ENCODE results near the gene ANKRD11.
"Not testable (repeated sequence)": the region's sequence is repeated elsewhere in the genome, so short reads cannot be mapped to it uniquely, and the experiment has no call there.

ANKRD11 gene

DNA sequence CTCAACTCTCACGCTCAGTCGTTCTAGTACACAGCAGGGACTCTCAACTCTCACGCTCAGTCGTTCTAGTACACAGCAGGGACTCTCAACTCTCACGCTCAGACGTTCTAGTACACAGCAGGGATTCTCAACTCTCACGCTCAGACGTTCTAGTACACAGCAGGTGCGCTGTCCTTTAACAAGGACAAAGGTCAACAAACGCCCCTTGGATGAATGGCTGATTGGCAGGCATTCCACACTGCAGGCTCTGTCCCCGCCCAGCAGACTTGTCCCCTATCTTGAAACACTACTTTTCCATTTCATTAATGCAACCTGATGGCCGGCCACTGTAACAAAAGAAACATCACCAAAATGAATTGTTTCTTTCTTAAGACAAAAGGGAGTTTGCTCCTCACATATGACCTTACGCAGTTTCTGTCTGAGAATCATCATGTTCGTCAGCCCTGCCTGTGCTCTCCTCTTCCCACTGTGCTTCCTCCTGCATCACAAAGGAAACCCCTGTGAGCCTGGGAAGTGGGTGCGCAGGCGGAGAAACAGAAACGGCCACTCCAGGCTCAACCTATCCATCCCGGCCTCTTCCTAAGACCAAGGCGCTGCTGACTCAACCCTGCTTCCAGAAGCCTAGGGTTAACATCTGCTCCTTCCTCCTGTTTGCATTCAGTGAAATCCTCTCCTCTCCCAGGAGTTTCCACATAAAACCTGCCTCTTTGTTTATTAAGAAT, 59.8 kb downstream of the ANKRD11 start:
- DNase-seq (ENCODE audit: low read depth in 2 of 2) = no peak

DNA sequence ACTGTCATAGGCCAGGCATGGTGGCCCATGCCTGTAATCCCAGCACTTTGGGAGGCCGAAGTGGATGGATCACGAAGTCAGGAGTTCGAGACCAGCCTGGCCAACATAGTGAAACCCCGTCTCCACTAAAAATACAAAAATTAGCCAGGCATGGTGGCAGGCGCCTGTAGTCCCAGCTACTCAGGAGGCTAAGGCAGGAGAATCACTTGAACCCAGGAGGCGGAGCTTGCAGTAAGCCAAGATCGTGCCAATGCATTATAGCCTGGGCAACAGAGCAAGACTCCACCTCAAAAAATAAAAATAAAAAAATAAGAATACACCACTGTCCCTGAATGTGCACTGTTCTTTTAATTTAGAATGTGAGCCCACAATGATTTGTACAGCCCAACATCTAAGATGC, 61.8 kb downstream of the ANKRD11 start:
- DNase-seq (ENCODE audit: low read depth in 2 of 2) = not testable (repeated sequence)

DNA sequence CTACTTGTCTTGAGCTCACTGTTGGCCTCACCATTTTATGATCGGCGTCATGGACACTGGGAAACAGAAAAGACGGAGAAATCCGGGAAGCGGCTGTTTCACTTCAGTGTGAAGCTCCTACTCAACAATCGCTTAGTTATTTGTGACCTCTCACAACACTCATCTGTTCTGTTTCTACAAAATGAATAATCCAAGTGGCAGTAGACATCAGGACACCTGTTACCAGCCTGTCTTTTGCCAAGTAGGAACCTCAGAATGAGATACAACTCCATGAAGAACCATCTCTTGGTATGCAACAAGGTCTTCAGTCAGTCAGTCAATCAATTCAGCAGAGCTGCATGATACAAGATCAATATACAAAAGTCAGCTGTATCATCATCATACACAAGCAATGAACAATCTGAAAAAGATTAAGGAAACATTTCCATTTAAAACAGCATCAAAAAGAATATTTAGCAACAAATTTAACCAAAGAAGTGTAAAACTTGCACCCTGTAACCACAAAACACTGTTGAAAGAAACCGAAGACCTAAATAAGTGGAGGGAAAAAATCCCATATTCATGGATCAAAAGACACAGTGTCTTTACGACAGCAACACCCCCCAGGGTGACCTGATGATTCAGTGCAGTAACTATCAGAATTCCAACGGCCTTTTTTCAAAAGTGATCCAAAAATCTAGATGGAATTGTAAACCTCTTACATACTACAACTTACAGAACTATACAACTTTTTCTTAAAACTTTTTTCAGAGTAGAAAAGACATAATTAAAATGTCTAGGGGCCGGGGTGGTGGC, 63.4 kb downstream of the ANKRD11 start:
- no peak for DNase-seq (ENCODE audit: low read depth in 2 of 2)

DNA sequence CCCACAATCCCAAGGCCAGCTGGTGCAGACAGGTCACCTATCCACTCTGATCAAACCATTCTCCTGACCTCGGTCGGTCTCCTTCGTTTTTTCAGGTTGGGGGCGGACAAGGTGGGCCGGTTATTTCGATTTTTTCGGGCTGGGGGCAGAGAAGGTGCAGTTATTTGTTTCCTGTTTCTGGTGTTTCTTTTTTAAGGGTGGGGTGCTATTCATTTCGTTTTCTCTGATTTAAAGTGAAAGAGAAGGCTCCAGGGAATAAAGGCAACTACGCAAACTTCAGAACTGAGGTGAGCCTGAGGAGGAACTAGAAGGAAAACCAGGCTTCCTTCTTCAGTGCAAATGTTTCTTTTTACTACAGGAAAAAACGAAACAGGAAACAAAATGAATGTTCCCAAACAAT, 64.8 kb downstream of the ANKRD11 start:
- no peak for DNase-seq (ENCODE audit: low read depth in 2 of 2)

DNA sequence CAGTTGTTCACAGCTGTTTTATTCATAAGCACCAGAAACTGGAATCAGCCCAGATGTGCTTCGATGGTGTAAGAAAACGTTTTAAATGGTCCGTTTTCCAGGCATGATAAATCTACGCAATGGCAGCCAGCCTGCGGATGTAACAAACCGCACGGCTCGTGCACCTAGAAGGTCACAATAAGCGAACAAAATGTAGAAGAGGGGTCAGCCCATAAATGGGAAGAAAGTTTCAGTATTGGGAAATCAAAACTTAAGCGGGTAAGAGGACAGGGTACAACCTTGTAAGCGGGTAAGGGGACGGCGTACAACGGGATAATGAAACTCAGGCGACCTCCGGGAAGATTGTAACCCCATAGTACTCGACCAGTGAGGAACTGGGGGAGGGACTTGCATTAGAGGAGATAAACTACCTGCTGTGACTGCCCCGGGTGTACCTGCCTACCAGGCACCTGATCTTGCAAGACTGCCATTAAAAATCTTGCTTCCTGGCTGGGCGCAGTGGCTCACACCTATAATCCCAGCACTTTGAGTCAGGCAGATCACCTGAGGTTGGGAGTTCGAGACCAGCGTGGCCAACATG, 66.6 kb downstream of the ANKRD11 start:
- DNase-seq (ENCODE audit: low read depth in 2 of 2) = no peak

DNA sequence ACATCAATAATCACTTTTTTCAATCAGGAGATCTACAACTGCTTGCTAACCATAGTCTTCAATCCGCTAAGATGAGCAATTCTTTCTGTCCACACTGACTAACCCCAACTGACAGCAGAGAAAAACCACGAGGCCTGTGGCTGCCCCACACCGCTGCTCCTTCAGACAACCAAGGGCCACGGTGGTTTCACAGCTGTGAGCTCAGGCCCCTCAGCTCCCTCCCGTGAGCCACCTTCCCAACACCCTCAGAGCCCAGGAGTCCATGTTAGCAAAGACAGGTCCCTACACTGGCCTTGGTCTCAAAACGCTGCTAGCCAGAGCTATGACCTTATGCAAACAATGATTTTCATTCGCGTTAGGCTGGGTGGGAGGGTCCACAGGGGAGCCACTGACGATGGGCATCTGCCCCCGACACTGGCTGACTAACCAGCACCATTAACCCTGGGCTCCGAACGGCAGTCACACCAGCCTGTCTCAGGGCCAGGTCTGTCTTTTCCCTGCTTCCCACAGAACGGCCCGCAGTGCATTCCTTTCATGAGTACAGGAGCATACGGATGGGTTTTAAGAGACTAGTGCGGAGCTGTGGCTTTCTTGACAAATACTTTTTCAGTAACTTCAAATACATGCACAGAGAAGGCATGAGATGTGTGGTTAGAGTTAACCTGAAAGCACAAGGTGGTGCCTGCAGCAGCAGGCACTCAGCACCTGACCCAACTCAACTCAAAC, 67.3 kb downstream of the ANKRD11 start:
- peak in 1 of 2 experiments; percentile 54 for DNase-seq (ENCODE audit: low read depth in 2 of 2)

DNA sequence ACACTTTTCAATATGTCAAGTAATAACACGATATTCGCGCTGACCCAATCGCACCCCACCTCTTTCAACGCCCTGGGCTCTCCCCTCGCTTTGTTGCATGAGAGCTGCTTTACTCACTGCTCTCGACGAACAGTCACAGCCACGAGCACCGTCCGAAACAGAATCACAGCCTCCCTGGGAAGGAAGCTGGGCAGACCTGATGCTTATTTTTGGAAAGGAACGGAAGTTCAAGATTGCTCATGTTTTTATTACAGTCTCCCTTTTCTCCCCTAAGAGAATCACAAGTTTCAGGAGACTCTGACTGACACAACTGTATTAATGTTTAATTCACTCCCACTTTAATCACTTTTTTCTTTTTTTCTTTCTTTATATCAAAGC, 67.8 kb downstream of the ANKRD11 start:
- peak in 1 of 2 experiments; percentile 41 for DNase-seq (ENCODE audit: low read depth in 2 of 2)

DNA sequence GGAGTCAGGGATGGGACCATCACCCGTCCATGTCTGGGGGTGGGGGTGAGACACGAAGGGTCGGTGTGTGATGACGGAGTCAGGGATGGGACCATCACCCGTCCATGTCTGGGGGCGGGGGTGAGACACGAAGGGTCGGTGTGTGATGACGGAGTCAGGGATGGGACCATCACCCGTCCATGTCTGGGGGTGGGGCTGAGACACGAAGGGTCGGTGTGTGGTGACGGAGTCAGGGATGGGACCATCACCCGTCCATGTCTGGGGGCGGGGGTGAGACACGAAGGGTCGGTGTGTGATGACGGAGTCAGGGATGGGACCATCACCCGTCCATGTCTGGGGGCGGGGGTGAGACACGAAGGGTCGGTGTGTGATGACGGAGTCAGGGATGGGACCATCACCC, 69.1 kb downstream of the ANKRD11 start:
- DNase-seq (ENCODE audit: low read depth in 2 of 2) = not testable (repeated sequence)

DNA sequence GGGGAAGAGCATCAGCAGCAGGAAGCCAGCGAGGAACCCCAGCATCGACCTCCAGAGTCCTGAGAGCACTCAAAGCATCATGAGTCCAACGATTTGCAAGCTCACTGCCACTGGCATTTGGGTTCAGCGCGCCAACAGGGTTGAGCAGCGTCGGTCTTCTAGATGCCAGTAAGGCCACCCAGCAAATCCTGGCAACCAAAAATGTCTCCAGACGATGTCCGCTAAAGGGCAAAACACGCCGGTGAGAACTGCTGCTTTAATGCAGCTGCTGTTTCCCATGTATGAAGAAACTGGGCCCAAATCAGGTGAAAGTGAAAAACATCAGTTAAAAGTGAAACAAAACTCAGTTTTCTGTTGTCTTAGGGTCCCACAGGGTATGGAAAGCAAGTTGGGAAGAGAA, 70.2 kb downstream of the ANKRD11 start:
- DNase-seq (ENCODE audit: low read depth in 2 of 2) = no peak

DNA sequence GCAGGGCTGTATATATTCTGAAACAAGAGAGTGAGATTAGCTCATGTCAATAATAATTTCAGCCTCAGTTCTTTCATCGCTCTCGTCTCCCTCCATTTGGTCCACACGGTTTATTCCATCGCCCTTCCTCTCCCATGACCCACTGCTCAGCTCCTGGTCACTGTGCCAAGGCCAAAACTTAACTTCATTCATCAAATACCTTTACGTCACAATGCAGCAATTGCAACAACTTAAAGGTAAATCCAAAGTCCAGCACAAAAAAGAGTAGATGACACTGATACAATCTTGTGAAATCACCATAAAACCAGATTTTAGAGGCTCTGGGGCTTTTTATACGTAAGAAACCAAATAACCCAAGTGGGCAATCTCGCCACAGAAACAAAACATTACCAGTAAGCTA, 72.0 kb downstream of the ANKRD11 start:
- DNase-seq (ENCODE audit: low read depth in 2 of 2) = no peak

DNA sequence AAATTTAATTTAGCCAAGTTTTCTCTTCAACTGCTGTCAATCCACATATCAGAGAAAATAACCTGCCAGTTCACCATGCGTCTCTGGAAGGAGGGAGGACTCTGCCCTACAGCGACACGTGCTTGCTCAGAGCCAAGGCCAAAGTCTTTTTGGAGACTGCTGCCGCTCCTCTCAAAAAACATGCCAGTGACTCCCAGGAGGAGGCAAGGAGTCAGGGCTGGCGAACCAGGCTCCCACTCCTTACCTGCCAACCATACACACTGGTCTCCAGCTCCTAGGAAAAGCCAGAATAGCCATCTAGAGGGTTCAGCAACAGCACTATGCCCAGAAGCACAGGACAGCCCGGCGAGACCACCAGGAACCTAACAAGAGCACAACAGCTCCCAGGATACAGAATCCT, 73.0 kb downstream of the ANKRD11 start:
- DNase-seq (ENCODE audit: low read depth in 2 of 2) = no peak

DNA sequence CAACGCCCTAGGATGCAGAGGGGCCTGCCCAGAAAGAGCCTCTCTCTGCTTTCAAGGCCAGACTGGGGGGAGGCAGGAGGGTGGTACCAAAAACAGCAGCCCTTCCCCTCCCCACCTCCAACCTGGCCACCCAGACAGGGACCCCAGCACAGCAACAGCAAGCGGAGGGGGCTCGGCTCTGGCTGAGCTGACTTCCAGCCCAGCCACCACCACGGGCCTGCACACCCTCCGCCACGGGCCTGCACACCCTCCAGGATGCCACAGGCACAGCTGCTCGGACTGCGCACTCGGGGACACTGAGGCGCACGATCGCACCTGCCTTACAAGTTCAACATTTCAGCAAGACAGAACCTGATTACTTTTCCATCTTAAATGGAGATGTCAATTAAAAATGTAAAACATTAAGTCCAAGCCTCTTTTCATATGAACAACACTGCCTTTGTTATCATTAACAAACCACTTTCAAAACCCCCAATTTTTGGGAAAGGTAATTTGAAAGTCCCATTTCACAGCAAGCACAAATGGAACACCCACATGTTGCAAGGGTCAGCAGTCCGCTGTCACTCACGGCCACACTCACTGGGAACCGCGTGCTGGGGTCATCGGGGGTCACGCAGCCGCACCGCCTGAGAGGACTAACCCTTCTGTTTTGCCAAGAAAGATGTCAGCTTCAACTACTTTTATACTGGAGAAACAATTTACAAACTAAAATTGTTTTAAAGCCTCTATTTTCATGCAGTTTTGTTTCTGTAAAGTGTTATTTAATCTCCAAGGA, 76.4 kb downstream of the ANKRD11 start:
- DNase-seq (ENCODE audit: low read depth in 2 of 2) = no peak

DNA sequence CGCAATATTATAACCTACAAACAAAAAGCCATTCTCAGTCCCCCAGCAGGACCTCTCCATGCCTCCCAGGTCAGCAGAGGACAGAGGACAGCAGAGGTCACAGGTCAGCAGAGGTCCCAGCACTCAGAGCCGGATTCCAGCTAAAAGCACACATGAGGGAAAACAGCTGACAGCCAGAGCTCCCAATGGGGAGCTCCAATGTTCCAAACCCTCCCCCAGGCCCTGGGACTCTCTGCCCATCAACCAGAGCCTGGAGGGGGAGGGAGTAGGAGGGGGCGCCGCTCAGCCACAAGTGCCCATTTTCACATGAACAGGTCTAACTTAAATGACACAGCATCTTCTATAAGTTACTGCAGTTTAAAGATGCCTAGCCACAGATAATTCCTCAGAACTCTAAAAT, 77.5 kb downstream of the ANKRD11 start:
- DNase-seq (ENCODE audit: low read depth in 2 of 2) = no peak

DNA sequence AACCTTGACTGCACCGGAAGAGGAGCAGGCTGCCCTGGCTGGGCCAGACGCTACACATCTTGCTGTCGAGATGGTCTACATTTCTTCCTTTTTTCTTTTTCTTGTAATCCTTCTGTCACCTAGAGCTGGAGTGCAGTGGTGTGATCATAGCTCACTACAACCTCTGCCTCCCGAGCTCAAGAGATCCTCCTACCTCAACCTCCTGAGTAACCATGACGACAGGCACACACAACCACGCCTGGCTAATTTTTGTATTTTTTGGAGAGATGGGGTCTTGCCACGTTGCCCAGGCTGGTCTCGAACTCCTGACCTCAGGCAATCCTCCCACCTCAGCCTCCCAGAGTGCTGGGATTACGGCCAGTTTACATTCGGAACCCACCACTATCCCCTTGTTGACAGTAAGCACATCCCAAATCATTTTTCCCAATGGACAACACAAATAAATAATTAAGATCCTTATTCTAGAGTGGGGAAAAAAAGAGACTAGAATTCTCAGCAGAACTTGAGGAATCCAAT, 79.0 kb downstream of the ANKRD11 start:
- DNase-seq (ENCODE audit: low read depth in 2 of 2) = no peak

DNA sequence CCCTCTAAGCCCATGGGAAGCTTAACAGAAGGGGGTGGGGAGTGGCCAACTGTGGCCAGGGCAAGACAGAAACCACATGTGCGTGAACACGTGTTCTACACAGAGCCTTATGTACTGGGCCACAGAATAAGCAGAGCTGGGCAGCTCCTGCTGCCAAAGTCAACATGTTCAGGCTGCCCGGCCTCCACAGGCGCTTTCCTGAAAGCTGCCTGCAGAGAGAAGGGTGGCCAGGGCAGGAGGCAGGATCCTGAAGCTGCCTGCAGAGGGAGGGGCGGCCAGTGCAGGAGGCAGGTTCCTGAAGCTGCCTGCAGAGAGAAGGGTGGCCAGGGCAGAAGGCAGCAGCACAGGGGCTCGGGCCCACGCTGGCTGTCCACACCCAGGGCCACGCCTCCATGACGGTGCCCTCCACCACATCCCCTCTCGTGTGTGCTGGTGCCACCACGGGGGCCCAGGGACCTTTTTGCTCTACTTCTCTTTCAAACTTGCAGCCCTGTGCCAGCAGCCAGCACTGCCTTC, 79.5 kb downstream of the ANKRD11 start:
- no peak for DNase-seq (ENCODE audit: low read depth in 2 of 2)

DNA sequence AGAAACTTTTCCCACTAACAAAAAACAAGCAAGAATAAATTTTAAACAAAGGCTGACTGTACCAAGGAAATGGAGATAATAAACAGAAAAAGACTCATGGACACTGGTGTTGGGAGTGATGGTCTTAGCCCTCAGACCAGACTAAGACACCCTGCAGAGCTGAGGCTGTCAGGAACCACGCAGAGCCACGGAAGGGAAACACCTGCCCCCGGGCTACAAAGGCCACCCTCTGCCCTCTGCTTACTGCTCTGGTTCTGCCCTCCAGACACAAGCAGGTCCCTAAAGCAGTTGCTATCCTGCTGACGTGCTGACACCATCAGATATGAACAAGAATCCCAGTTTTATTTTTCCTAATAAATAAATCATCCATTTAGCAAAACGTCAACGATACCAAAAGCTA, 80.0 kb downstream of the ANKRD11 start:
- no peak for DNase-seq (ENCODE audit: low read depth in 2 of 2)

DNA sequence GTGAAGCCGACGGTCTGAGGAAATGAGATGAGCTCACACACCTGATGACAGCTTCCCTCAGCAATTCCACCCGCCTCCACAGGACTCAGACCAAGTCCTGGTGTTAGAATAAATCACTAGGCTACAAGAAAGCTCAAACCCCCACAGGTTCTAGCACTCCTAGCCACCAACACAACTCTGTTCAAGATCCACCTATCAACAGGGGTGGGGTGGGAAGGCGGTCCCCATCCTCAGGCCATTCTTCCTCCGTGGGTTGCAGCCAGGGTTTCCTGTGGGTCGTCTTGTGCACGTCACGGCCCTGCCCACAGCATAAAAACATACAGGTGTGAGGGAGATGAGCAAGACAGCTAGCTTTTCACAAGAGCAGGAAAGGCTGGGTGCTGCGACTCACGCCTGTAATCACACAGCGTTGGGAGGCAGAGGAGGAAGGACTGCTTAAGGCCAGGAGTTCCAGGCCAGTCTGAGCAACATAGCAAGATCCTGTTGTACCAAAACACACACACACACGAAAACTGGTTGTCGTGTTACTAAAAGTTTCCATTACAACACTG, 81.1 kb downstream of the ANKRD11 start:
- peak in 1 of 2 experiments; percentile 23 for DNase-seq (ENCODE audit: low read depth in 2 of 2)

DNA sequence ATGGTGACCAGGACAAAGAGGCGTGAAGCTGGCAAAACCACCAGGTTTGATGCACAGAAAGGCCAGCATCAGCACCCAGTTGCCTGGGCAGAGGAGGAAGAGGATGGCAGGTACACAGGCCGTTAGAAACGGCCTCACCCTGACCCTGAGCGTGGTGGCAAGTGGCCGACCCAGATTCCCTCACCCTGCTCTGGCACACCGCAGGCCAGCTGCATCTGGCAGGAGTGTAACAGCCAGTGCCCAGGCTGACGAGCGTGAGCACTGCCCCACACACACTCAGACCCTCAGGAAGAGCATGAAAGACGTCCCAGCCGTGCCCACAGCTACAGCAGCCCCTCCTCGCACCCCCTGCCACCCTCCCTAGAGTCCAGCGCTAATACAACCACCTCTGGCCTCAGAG, 82.0 kb downstream of the ANKRD11 start:
- no peak for DNase-seq (ENCODE audit: low read depth in 2 of 2)

DNA sequence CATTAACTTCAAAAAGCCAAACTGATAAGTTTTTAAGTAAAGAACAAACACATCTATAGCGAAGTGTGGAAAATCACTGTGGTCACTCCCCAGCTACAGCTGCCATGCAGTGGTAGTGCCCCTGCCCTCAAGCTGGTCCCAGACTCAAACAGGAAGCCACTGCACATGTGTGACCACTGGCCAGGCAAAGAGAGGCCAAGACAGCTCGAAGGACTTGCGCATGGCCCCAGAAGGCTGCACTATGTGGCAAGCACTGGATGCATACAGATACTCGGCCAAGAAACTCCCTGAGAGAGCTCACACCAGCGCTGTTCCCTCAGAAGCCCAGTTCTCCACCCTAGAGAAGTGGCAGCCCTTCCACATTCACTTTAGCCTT, 82.4 kb downstream of the ANKRD11 start:
- DNase-seq (ENCODE audit: low read depth in 2 of 2) = no peak

DNA sequence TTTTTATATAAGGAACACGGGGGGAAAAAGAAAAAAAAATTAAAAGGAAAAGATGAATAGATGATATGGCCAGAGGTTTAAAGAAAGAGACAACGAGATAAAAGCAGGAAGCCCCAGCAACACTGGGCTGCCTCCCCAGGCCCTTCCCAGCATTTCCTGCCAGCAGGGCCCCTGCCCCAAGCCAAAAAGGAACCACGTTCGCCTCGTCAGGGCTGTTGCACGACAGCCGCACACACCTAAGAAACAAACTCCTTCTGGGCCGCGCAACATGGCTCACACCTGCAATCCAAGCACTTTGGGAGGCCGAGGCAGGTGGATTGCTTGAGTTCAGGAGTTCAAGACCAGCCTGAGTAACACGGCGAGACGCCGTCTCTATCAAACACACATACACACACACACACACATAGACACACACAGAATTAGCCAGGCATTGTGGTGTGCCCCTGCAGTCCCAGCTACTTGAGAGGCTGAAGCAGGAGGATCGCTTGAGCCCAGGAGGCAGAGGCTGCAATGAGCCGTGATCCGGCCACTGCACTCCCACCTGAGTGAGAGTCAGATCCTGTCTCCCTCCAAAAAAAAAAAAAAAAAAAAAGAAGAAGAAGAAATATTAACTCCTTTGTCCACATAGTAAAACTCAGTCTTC, 83.0 kb downstream of the ANKRD11 start:
- DNase-seq (ENCODE audit: low read depth in 2 of 2) = no peak
